ENCODE results near the gene CXCL13. TPM values are rescaled to one million over a fixed set of nuclear protein-coding genes. Genes with fewer than 3 reads are reported as not detected.
"Not testable (repeated sequence)": the region's sequence is repeated elsewhere in the genome, so short reads cannot be mapped to it uniquely, and the experiment has no call there.

Gene CXCL13, protein sequence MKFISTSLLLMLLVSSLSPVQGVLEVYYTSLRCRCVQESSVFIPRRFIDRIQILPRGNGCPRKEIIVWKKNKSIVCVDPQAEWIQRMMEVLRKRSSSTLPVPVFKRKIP
- not detected in 2 replicates for polyA plus RNA-seq (2011; rRNA removed)
- polyA minus RNA-seq (2011; rRNA and poly(A)+ RNA removed) = not detected in 2 replicates

DNA sequence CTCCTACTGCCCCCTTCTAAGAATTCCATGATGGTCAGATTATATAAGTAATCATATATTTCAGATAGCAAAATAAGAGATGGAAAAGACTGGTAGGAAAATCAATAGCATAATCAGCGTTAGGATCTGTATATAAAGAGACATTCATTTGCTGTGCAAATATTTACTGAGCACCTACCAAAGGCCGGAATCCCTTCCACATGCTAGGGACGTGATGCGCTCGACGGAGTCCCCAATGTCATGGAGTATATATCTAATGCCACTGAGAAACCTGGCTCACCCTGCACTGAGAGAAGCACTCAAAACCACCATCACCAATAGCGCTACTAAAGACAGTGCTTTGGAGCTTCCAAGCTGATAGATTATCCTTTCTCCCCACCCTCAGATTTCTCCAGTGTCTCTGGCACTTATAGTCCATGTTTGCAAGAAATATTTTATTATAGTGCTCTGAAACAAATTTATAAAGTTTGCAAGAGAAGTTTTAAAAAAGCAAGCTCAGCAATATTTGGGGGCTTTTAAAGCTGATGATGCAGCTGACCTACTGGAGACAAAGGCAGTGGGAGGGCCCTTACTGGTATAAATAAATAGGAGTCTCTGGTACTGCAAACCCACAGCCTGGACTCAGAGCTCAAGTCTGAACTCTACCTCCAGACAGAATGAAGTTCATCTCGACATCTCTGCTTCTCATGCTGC, at the start of gene CXCL13:
TSS of gene CXCL13 (plus strand) at position 611 of the 693 bp plus-strand sequence. CDS start at position 657, 46 bp downstream.
- Histone ChIP-seq H3K36me3 (ENCODE audit: control insufficient read depth, insufficient read depth, low read length) (no peaks in the 10 kb centered on the region), H3K4me3 (ENCODE audit: low read depth, low read length) (no peak within 1 kb of the TSS), H3K27me3 (ENCODE audit: control insufficient read depth, insufficient read depth, low read length) (peaks cover 8% of the 10 kb centered on the region)
- TF ChIP-seq, protein P1, sequence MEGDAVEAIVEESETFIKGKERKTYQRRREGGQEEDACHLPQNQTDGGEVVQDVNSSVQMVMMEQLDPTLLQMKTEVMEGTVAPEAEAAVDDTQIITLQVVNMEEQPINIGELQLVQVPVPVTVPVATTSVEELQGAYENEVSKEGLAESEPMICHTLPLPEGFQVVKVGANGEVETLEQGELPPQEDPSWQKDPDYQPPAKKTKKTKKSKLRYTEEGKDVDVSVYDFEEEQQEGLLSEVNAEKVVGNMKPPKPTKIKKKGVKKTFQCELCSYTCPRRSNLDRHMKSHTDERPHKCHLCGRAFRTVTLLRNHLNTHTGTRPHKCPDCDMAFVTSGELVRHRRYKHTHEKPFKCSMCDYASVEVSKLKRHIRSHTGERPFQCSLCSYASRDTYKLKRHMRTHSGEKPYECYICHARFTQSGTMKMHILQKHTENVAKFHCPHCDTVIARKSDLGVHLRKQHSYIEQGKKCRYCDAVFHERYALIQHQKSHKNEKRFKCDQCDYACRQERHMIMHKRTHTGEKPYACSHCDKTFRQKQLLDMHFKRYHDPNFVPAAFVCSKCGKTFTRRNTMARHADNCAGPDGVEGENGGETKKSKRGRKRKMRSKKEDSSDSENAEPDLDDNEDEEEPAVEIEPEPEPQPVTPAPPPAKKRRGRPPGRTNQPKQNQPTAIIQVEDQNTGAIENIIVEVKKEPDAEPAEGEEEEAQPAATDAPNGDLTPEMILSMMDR (IDR thresholded peaks at IDR 0.05; ENCODE audit: insufficient read depth, low read depth, low read length) = no peak
- POLR2A ChIA-PET = interaction anchor here (0.6 kb wide), 1 partner anchor 14 kb away, joined by 3 read pairs; no protein-coding TSS in a partner anchor
- CTCF ChIA-PET = interaction anchor here (1.1 to 2.3 kb wide), 4 partner anchors 12 to 140 kb away, joined by 4 to 10 read pairs (median 7); no protein-coding TSS in a partner anchor
- no peak for DNase-seq (ENCODE audit: low read depth)

- H3K36me3 ChIP-seq (ENCODE audit: control insufficient read depth, insufficient read depth, low read length) = no peaks in the 10 kb centered on the region
- no peak for DNase-seq (ENCODE audit: low read depth)
- no peaks in the 10 kb centered on the region for H3K27me3 ChIP-seq (ENCODE audit: control insufficient read depth, insufficient read depth, low read length)
- TF ChIP-seq, protein P1 (IDR thresholded peaks at IDR 0.05; ENCODE audit: insufficient read depth, low read depth, low read length) = no peak
- no peak overlapping the region for H3K4me3 ChIP-seq (ENCODE audit: low read depth, low read length)
- POLR2A ChIA-PET = no interaction called here
- CTCF ChIA-PET = no interaction called here
These were observed 45.5 kb upstream of the CXCL13 start for GRCh38 chr4:77560170-77560569.

DNA sequence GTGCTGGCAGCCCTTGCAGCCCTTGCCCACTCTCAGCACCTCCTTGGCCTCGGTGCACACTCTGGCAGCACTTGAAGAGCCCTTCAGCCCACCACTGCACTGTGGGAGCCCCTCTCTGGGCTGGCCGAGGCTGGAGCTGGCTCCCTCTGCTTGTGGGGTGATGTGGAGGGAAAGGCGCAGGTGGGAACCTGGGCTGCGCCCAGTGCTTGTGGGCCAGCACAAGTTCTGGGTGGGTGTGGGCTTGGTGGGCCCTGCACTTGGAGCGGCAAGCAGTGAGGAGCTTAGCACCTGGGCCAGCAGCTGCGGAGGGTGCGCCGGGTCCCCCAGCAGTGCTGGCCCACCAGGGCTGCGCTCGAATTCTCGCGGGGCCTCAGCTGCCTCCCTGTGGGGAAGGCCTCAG, 43.9 kb upstream of the CXCL13 start:
- DNase-seq (ENCODE audit: low read depth); POLR2A ChIA-PET; H3K4me3 ChIP-seq (ENCODE audit: low read depth, low read length); H3K36me3 ChIP-seq (ENCODE audit: control insufficient read depth, insufficient read depth, low read length); H3K27me3 ChIP-seq (ENCODE audit: control insufficient read depth, insufficient read depth, low read length): not testable (repeated sequence)
- CTCF ChIA-PET = interaction anchor here (1.4 kb wide), 1 partner anchor 15 kb away, joined by 4 read pairs; no protein-coding TSS in a partner anchor

DNA sequence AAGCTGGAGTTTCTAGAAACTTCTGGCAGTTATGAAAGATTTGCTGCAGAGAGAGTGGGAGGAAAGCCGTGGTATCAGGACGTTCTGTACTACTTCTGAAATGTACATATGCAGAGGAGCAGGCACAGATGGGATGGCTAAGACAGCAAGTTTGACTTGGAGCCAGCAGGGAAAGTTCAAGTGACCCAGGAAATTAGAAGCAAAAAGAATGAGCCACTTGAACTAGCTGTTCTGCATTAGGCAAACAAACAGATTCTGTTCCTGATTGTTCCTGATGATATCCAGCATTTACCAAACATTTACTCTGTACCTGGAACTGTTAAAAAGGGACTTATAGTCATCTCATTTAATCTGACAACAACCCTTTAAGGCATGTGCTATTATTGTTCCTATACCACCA, 41.4 kb upstream of the CXCL13 start:
- Histone ChIP-seq H3K36me3 (ENCODE audit: control insufficient read depth, insufficient read depth, low read length) (no peaks in the 10 kb centered on the region), H3K27me3 (ENCODE audit: control insufficient read depth, insufficient read depth, low read length) (no peaks in the 10 kb centered on the region), H3K4me3 (ENCODE audit: low read depth, low read length) (no peak overlapping the region)
- no peak for DNase-seq (ENCODE audit: low read depth)
- POLR2A ChIA-PET = no interaction called here
- CTCF ChIA-PET = no interaction called here
- TF ChIP-seq, protein P1 (IDR thresholded peaks at IDR 0.05; ENCODE audit: insufficient read depth, low read depth, low read length) = no peak

- ChIA-PET CTCF (interaction anchor here (0.7 kb wide), 1 partner anchor 14 kb away, joined by 3 read pairs; no protein-coding TSS in a partner anchor), POLR2A (no interaction called here)
- H3K4me3 ChIP-seq (ENCODE audit: low read depth, low read length) = no peak overlapping the region
- TF ChIP-seq, protein P1 (IDR thresholded peaks at IDR 0.05; ENCODE audit: insufficient read depth, low read depth, low read length) = no peak
- no peaks in the 10 kb centered on the region for H3K36me3 ChIP-seq (ENCODE audit: control insufficient read depth, insufficient read depth, low read length)
- no peaks in the 10 kb centered on the region for H3K27me3 ChIP-seq (ENCODE audit: control insufficient read depth, insufficient read depth, low read length)
- no peak for DNase-seq (ENCODE audit: low read depth)
These were observed 39.5 kb upstream of the CXCL13 start for GRCh38 chr4:77566148-77566547.

Data from BJ (cell line).